Measurements from ENCODE around the gene KIF7.

DNA sequence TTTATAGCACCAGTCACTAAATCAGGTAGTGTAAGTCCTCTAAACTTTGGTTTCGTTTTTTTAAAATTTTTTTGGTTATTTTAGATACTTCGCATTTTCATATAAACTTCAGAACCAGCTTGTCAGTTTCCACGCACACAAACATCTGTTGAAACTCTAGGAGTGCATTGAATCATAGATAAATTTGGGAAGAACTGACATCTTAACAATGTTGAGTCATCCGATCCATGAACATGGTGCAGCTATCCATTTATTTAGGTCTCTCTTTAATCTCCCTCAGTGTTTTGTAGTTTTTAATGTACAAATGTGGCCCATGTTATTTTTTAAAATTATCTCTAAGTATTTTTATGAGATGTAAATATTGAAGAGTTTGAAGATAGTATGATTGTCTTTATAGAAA, 62.2 kb downstream of the KIF7 start:
- no peak for TF ChIP-seq CTCF (IDR thresholded peaks at IDR 0.05)
- TF ChIP-seq POLR2A (IDR thresholded peaks at IDR 0.05), result no peak

Data from breast epithelium (tissue), 3 donors.